GM10266 (cell line): ENCODE measurements around the gene HOXD10.

Experiments
- DNase-seq: peaks from one replicate; pipeline ENCODE4 v3.0.0; 2012; ENCODE audit errors: extremely low spot score
- TF ChIP-seq, protein P1 (sequence below): IDR thresholded peaks from 2 replicates; pipeline ENCODE4 v1.5.1; 2012; ENCODE audit warnings: mild to moderate bottlenecking, low read depth; ENCODE audit not compliant: control insufficient read depth, insufficient read depth; ENCODE audit errors: missing control alignments

HOXD10 gene

DNA sequence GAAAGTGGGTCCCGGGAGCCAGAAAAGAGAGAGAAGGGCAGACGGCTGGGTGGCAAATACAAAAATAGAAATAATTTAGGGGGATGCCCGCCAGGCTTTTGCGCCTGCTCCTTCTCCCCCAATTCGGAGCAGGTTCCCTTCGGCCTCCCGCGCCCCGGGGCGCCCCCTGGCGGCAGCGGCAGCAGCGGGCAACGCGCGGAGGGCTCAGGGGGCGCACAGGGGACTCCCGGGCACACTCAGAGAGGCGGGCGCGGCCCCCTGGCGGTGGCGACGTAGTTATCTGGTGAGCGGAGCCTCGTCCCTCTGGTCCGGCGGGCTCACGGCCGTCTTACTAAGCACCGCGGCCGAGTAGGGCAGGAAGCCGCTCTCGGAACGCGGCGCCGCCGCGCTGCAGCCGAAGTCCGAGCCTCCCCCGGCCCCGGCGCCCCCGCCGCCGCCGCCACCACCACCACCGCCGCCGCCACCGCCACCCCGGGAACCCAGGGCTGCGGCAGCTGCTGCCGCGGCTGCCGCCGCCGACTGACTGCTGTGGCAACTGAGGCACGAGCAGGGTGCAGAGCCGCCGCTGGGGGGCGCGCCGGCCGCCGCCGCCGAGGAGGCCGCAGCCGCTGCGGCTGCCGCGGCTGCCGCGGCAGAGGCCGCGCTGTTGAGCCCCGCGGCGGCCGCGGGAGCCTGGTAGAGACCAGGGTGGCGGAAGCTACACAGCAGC is 36.6 kb upstream of the HOXD10 start:
- TF ChIP-seq, protein P1, sequence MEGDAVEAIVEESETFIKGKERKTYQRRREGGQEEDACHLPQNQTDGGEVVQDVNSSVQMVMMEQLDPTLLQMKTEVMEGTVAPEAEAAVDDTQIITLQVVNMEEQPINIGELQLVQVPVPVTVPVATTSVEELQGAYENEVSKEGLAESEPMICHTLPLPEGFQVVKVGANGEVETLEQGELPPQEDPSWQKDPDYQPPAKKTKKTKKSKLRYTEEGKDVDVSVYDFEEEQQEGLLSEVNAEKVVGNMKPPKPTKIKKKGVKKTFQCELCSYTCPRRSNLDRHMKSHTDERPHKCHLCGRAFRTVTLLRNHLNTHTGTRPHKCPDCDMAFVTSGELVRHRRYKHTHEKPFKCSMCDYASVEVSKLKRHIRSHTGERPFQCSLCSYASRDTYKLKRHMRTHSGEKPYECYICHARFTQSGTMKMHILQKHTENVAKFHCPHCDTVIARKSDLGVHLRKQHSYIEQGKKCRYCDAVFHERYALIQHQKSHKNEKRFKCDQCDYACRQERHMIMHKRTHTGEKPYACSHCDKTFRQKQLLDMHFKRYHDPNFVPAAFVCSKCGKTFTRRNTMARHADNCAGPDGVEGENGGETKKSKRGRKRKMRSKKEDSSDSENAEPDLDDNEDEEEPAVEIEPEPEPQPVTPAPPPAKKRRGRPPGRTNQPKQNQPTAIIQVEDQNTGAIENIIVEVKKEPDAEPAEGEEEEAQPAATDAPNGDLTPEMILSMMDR, result peak; percentile 47
- peak; percentile 83 for DNase-seq

DNA sequence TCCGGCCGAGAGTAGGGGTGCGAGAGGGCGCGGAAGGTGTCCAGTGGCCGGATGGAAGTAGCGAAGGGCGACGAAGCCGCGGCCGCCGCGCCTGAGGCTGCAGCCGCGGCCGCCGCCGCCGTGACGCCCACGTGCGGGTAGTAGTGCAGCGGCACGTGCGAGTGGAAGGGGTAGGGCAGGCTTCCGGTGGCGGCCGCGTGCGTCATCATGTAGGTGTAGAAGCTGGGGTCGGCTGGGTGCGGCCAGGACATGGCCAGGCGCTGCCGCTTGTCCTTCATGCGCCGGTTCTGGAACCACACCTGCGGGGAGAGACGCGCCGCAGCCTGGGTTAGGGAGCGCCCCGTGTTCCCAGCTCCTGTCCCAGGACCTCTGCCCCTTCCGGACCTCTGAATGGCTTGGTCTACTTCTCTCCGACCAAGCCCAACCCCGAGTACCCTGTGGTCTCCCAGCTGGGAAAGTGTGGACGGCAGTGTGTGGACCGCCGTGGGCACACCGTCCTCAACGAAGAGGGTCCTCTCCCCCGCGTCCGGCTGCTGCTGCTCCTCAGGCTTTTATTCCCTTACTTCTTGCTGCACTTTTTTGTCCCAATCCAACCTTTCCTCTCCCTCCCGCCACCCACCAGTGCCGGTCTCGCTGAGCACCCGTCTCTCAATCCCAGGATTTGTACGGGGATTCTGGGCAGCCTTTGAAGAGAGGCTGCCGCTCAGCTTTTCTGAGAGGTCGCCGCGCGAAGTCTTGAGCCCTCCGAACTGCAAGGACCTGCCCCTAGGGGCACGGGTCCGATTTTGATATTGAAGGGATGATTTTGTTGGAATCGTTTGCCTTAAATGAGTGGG is 35.8 kb upstream of the HOXD10 start:
- DNase-seq, result no peak
- TF ChIP-seq, protein P1, result no peak

DNA sequence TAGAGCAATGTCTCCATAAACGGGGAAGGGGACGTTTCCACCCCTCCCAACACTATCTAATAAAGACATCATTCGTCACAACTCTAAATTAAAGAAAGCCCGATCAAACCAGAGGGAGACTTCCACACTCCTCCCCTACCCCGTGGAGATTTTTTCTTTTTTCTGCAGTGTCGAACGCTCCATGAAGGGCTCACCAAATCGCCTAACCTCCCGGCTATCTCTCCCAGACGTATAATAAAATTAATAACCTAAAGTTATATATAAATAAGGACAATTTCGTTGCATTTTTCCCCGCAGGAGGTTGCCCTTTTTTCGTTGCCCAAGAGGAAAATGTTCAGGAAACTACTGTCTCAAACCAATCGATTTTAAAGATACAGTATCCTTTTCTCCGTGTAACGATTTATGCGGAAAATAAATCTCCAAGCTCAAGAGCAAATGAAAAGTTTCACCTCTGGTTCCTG is 35.2 kb upstream of the HOXD10 start:
- DNase-seq, result peak; percentile 41
- TF ChIP-seq, protein P1, result no peak

DNA sequence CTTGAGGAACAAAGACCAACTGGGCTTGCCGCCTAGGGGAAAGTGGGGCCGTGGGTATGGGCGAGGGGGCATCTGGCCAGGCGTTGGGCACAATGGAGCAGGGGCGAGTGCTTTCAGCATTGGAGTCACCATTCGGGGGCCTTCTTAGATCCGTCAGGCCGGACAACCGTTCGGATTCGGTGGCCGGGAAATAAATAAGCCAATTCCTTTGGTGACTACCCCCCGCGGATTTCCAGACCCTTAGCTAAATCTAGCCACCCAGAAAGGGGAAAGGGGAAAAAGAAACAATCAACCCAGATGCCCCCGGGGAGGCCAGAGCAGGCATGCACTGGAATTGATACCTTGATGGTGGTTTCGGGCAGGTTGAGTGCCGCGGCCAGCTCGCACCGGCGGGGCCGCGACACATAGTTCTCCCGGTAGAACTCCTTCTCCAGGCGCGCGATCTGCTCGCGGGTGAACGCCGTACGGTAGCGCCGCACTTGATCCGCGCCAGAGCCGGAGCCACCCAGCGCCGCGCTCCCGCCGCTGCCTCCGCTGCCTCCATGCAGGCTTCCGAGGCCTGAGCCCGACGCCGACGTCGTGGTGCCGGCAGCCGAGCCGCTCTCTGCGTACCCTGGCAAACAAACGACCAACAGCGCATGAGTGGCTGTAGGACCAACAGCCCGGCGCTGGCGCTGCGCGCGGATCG is 34.6 kb upstream of the HOXD10 start:
- DNase-seq, result peak; percentile 45
- TF ChIP-seq, protein P1, result no peak

DNA sequence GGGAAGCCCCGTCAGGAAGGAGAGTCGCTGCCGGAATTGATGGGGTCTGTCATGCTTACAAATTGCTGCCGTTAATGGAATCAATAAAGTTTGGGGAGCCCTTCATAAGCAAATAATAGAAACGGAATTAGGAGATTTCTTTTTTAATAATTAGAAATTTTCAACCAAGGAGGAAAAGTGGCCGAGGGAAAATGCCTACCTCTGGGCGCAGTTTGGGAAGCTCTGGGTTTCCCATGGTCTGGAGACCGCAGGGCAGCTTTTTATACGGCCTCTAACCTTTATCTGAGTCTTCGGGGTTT is 34.1 kb upstream of the HOXD10 start:
- TF ChIP-seq, protein P1, result no peak
- DNase-seq, result no peak

DNA sequence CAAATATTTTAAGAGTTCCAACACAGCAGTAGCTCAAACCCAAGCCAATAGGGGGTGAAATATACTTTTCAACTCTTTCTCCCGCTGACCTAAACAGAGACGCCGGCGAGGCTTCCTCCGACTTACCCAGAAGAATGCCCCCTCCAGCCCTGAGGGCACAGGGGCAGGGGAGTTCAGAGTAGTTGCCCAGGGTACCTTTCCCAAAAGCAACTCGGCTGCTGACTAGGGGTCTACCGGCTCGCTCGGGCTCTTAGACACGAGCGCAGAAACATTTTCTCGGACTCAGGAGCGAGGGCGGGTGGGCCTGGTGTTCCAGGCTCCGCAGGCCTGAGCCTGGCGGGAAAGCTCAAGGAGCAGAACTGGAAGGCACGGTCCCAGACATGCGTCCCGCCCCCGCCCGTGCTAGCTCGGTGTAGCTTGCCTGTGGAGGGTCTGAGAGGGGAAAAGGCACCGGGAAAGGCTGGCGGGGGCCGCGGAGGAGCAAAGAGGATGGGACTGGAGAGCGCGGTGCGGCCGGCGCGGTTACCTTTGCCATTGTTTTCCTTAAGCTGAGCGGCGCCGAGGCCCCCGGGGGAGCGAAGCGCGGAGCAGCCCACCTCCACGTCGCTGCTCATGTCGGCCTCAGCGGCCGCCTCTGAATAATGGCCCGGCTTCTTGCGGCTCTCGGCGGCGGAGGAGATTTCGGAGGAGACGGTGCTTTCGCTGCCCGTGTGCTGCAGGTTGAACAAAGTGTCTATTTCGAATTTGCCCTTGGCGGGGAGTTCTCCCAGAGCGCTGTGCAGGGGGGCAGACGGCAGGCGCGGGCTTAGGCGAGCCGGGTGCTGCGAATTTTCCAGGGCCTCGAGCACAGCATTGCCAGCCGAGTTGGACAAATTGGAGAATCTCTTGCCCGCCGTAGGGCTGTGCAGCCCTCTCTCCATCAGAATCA is 33.5 kb upstream of the HOXD10 start:
- no peak for DNase-seq
- TF ChIP-seq, protein P1, result no peak
